Adipocyte (in vitro differentiated cells): Measurements from ENCODE around the gene FAM53A.
"Not testable (repeated sequence)": the region's sequence is repeated elsewhere in the genome, so short reads cannot be mapped to it uniquely, and the experiment has no call there.

Experiments used
- DNase-seq: peaks from one replicate; pipeline ENCODE4 v3.0.0-alpha.2; 2015; ENCODE audit warnings: low read depth
- H3K27me3 ChIP-seq: replicated peaks from 2 replicates; pipeline ENCODE4 v1.7.0; 2013; ENCODE audit warnings: mild to moderate bottlenecking, low read length, moderate library complexity; ENCODE audit not compliant: control insufficient read depth, insufficient read depth
- H3K36me3 ChIP-seq: 2 replicates; pipeline ENCODE4 v1.7.0; 2013; ENCODE audit warnings: low read length, mild to moderate bottlenecking, moderate library complexity; ENCODE audit not compliant: control insufficient read depth, insufficient read depth, severe bottlenecking
- H3K4me1 ChIP-seq: 2 replicates; pipeline ENCODE4 v1.7.0; 2013; ENCODE audit warnings: mild to moderate bottlenecking, low read length, moderate library complexity; ENCODE audit not compliant: control insufficient read depth, insufficient read depth
- H3K4me3 ChIP-seq: 2 replicates; pipeline ENCODE4 v1.7.0; 2013; ENCODE audit warnings: mild to moderate bottlenecking, low read length, moderate library complexity
- H3K9ac ChIP-seq: 2 replicates; pipeline ENCODE4 v1.7.0; 2013; ENCODE audit warnings: mild to moderate bottlenecking, low read length, moderate library complexity
- H3K9me3 ChIP-seq: 2 replicates; pipeline ENCODE4 v1.7.0; 2013; ENCODE audit warnings: mild to moderate bottlenecking, low read length, moderate library complexity; ENCODE audit not compliant: control insufficient read depth

FAM53A gene

DNA sequence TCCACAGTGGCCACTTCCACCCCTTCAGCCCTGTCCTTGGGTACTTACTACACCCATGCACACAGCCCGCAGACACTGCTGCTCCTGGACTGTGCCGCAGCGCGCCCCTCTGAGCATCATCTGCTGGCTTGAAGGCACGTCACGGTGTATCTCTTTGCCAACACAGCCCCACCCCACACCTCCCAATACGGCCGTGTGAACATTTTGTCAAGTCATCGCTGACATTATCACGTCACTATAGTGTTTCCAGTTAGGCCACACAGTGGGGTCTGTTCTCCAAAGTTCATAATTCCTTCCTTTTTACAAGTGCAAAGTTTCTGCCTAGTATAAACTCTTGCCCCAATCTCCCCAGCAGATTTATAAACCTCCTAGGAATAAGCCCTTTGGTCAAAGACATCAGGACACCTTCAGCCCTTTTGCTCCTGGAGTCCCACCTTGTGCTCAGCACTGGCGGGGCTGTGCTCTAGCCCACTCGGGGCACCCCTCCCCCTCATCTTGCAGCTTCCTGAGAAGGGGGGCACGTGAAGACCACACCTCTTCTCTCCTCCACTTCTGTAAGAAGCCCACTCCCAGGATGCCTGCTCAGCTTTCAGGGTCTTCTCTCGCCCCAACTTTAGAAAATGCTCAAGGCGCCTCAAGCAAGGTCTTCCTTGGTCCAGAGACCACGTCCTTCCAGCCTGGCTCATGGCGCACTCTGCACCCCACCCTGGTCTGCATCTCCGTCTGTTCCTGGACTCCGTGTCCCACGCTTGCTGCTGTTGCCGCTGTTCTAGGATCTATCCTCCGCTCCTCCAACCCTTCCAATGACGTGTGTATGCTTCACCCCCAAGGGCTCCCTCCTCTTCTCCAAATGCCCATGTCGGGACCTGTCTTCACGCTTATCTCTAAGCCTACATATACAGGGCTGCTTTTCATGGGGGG is 7.2 kb downstream of the FAM53A start:
- no peak for DNase-seq
- no peaks in the 10 kb centered on the region for H3K9me3 ChIP-seq
- no peak overlapping the region for H3K9ac ChIP-seq
- no peaks in the 10 kb centered on the region for H3K4me1 ChIP-seq
- no peaks in the 10 kb centered on the region for H3K36me3 ChIP-seq
- no peak overlapping the region for H3K4me3 ChIP-seq
- peaks cover 6% of the 10 kb centered on the region for H3K27me3 ChIP-seq

DNA sequence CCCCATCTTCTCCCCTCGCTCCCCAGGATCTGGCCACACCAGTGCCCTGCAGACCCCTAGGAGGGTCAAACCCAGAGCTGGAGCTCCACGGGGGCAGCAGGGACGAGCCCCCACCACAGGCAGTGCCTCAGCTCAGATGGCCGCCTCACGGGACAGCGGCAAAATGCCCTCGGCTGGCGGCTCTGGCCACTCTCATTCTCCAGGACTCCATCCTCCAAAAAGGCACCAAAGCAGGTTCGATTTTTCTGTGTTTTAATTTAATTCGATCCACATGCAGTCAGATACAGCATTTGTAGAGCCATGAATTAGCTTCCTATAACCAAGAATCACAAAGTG is 8.3 kb downstream of the FAM53A start:
- H3K36me3 ChIP-seq, result no peaks in the 10 kb centered on the region
- H3K4me1 ChIP-seq, result no peaks in the 10 kb centered on the region
- H3K27me3 ChIP-seq, result peaks cover 6% of the 10 kb centered on the region
- H3K9ac ChIP-seq, result no peak overlapping the region
- H3K9me3 ChIP-seq, result no peaks in the 10 kb centered on the region
- no peak for DNase-seq
- H3K4me3 ChIP-seq, result no peak overlapping the region

DNA sequence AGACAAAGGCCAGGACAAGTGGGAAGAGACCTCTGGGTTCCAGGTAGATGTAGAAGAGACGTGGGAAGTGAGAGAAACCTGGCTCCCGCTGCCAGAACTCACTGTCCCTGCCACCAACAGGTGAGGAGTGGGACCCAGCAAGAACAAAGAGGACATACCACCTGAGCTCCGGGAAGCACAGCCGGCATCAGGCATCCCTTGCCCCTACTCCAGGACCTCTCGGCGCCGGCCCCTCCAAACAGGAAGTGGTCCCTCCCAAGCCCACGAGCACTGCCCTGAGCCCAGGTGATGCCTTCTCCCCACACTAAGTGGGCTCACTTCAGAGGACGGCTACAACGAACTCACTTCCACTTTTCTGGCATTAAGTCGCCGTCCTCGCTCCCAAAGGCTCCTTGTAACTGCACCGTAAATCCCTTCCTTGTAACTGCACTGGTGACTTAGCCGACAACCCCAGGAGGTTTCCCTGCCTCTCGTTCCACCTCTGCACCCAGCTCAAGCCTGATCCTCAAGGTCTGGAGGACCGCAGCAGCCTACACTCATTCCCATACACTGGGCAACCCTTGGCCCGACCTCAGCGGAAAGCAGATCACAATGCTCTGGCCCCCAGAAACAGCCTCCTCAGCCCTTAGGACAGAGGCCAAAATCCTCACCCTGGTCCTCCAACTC is 8.8 kb downstream of the FAM53A start:
- no peak overlapping the region for H3K4me3 ChIP-seq

GRCh38 chr4:1674682-1675081 is 9.4 kb downstream of the FAM53A start:
- no peak for DNase-seq
- Histone ChIP-seq H3K9me3 (no peaks in the 10 kb centered on the region), H3K36me3 (no peaks in the 10 kb centered on the region), H3K4me1 (no peaks in the 10 kb centered on the region), H3K9ac (no peak overlapping the region), H3K4me3 (no peak overlapping the region), H3K27me3 (peaks cover 6% of the 10 kb centered on the region)

More for the DNA sequence above, 8.8 kb downstream of the FAM53A start:
- Histone ChIP-seq H3K4me1 (no peaks in the 10 kb centered on the region), H3K27me3 (peaks cover 6% of the 10 kb centered on the region), H3K9ac (no peak overlapping the region), H3K36me3 (no peaks in the 10 kb centered on the region), H3K9me3 (no peaks in the 10 kb centered on the region)
- no peak for DNase-seq

GRCh38 chr4:1673671-1674070 is 10.4 kb downstream of the FAM53A start:
- no peak for DNase-seq
- Histone ChIP-seq H3K9me3 (no peaks in the 10 kb centered on the region), H3K4me1 (no peaks in the 10 kb centered on the region), H3K4me3 (no peak overlapping the region), H3K27me3 (peaks cover 6% of the 10 kb centered on the region), H3K36me3 (no peaks in the 10 kb centered on the region), H3K9ac (no peak overlapping the region)

DNA sequence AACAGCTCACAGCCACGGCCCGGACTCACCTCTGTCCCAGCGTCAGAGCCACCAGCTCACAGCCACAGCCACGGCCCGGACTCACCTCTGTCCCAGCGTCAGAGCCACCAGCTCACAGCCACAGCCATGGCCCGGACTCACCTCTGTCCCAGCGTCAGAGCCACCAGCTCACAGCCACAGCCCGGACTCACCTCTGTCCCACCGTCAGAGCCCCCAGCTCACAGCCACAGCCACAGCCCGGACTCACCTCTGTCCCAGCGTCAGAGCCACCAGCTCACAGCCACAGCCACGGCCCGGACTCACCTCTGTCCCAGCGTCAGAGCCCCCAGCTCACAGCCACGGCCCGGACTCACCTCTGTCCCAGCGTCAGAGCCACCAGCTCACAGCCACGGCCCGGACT is 13.1 kb downstream of the FAM53A start:
- not testable (repeated sequence) for H3K9me3 ChIP-seq, H3K4me3 ChIP-seq, H3K27me3 ChIP-seq, H3K4me1 ChIP-seq, H3K36me3 ChIP-seq, H3K9ac ChIP-seq, DNase-seq

GRCh38 chr4:1670279-1670678 is 13.8 kb downstream of the FAM53A start:
- H3K36me3 ChIP-seq, result no peaks in the 10 kb centered on the region
- peaks cover 3% of the 10 kb centered on the region for H3K27me3 ChIP-seq
- H3K9ac ChIP-seq, result no peak overlapping the region
- no peak for DNase-seq
- no peaks in the 10 kb centered on the region for H3K4me1 ChIP-seq
- H3K9me3 ChIP-seq, result no peaks in the 10 kb centered on the region
- no peak overlapping the region for H3K4me3 ChIP-seq

- H3K4me1 ChIP-seq, result no peaks in the 10 kb centered on the region
- no peaks in the 10 kb centered on the region for H3K36me3 ChIP-seq
- DNase-seq, result no peak
- H3K9ac ChIP-seq, result no peak overlapping the region
- no peaks in the 10 kb centered on the region for H3K27me3 ChIP-seq
- H3K9me3 ChIP-seq, result no peaks in the 10 kb centered on the region
- H3K4me3 ChIP-seq, result no peak overlapping the region
Measured at GRCh38 chr4:1669850-1670249, 14.3 kb downstream of the FAM53A start.

GRCh38 chr4:1669270-1669669 is 14.8 kb downstream of the FAM53A start:
- no peak for DNase-seq
- no peaks in the 10 kb centered on the region for H3K36me3 ChIP-seq
- H3K4me1 ChIP-seq, result no peaks in the 10 kb centered on the region
- H3K9ac ChIP-seq, result no peak overlapping the region
- H3K9me3 ChIP-seq, result no peaks in the 10 kb centered on the region
- no peak overlapping the region for H3K4me3 ChIP-seq
- H3K27me3 ChIP-seq, result no peaks in the 10 kb centered on the region

- Histone ChIP-seq H3K27me3 (no peaks in the 10 kb centered on the region), H3K9ac (no peak overlapping the region), H3K4me3 (no peak overlapping the region), H3K36me3 (no peaks in the 10 kb centered on the region), H3K4me1 (no peaks in the 10 kb centered on the region), H3K9me3 (no peaks in the 10 kb centered on the region)
- no peak for DNase-seq
Measured at GRCh38 chr4:1668488-1668840, 15.6 kb downstream of the FAM53A start.

DNA sequence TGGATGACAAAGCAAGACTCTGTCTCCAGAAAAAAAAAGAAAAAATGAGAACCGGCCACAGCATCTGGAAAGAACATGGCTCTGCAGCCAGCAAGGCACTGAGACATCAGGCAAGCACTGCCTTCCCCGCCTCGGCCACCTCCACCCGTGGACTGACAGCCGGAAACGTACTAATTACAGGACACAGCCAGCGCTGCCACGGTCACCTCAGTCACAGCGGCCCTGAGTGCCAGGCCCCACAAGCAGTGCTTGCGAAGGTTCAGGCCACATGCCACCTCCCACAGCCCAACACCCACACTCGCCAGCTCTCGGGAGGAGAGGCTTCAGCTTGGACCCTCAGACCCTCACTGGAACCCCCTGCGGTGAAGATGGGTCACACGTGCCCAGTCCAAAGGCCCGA is 16.8 kb downstream of the FAM53A start:
- no peaks in the 10 kb centered on the region for H3K27me3 ChIP-seq
- H3K36me3 ChIP-seq, result no peaks in the 10 kb centered on the region
- H3K4me1 ChIP-seq, result no peaks in the 10 kb centered on the region
- no peak for DNase-seq
- no peak overlapping the region for H3K4me3 ChIP-seq
- H3K9ac ChIP-seq, result no peak overlapping the region
- no peaks in the 10 kb centered on the region for H3K9me3 ChIP-seq
